A673 (cell line): ENCODE measurements around the gene PDSS1. TPM values are rescaled to one million over a fixed set of nuclear protein-coding genes. Genes with fewer than 3 reads are reported as not detected.
"Not testable (repeated sequence)": the region's sequence is repeated elsewhere in the genome, so short reads cannot be mapped to it uniquely, and the experiment has no call there.

ENCODE experiments used
- BruUV-seq: library from RNA; stranded (reverse); fragments of 400-500 nt; replicated peaks from 2 replicates; lab custom pipeline; 2021; lab: Mats Ljungman, UMichigan
- CTCF ChIA-PET: fragments of 300-600 bp; sonication (Branson Sonifier 250); formaldehyde crosslinking; loops from one replicate; lab custom pipeline; 2022; ENCODE audit warnings: antibody characterized with exemption; lab: Charles Lee
- POLR2A ChIA-PET: fragments of 300-600 bp; sonication (Branson Sonifier 250); formaldehyde crosslinking; loops from one replicate; lab custom pipeline; 2022; ENCODE audit warnings: antibody characterized with exemption; ENCODE audit not compliant: low non-redundant PET; lab: Charles Lee
- DNase-seq: peaks from one replicate; pipeline ENCODE4 v3.0.0-alpha.2; 2015; ENCODE audit warnings: low spot score
- H3K27ac ChIP-seq: fragments of 200-600 bp; sonication (generic); 2 replicates; pipeline ENCODE4 v1.5.1; 2016; ENCODE audit warnings: mixed run types, low read depth, mild to moderate bottlenecking, mixed read lengths, antibody characterized with exemption, low read length; ENCODE audit not compliant: poor library complexity, severe bottlenecking
- H3K27me3 ChIP-seq: fragments of 200-600 bp; sonication (generic); replicated peaks from 2 replicates; pipeline ENCODE4 v1.6.1; 2017; ENCODE audit warnings: mixed run types, low read depth, mild to moderate bottlenecking, mixed read lengths, antibody characterized with exemption, low read length; ENCODE audit not compliant: insufficient read depth, poor library complexity
- H3K36me3 ChIP-seq: fragments of 200-600 bp; sonication (generic); 2 replicates; pipeline ENCODE4 v1.6.1; 2016; ENCODE audit warnings: mixed run types, mild to moderate bottlenecking, mixed read lengths, antibody characterized with exemption, low read length; ENCODE audit not compliant: insufficient read depth, poor library complexity, severe bottlenecking
- H3K4me1 ChIP-seq: fragments of 200-600 bp; sonication (generic); 2 replicates; pipeline ENCODE4 v1.6.1; 2017; ENCODE audit warnings: mixed run types, mild to moderate bottlenecking, mixed read lengths, antibody characterized with exemption, low read length; ENCODE audit not compliant: insufficient read depth, poor library complexity, severe bottlenecking
- H3K4me3 ChIP-seq: fragments of 200-600 bp; sonication (generic); 2 replicates; pipeline ENCODE4 v1.5.1; 2016; ENCODE audit warnings: low read depth, mixed run types, mild to moderate bottlenecking, mixed read lengths, low read length; ENCODE audit not compliant: poor library complexity, severe bottlenecking
- H3K9me3 ChIP-seq: fragments of 200-600 bp; sonication (generic); 2 replicates; pipeline ENCODE4 v1.6.1; 2016; ENCODE audit warnings: mixed run types, low read depth, mild to moderate bottlenecking, mixed read lengths, antibody characterized with exemption, low read length; ENCODE audit not compliant: poor library complexity, severe bottlenecking
- EZH2 ChIP-seq: fragments of 200-600 bp; sonication (generic); IDR thresholded peaks from 2 replicates; pipeline ENCODE4 v1.6.1; 2017; ENCODE audit warnings: borderline replicate concordance, low read depth, mild to moderate bottlenecking, mixed read lengths, antibody characterized with exemption, low read length; ENCODE audit not compliant: poor library complexity, severe bottlenecking
- intact Hi-C: fragments of 100-400 bp; cut with micrococcal nuclease; formaldehyde crosslinking; loops from one replicate; pipeline ENCODE4 v1.10.0; 2022; ENCODE audit not compliant: unreplicated experiment
- total RNA-seq: library from RNA; stranded (reverse); gene quantifications from 2 replicates; pipeline ENCODE4 v1.2.3, GENCODE V29; 2021
- TF ChIP-seq, protein P1 (sequence below): fragments of 300-800, 200-600 bp; sonication (generic); conservative IDR thresholded peaks from 2 replicates; pipeline ENCODE4 v1.5.1; 2017; ENCODE audit warnings: low read depth, mild to moderate bottlenecking, antibody characterized with exemption, low read length, moderate library complexity, mixed read lengths

PDSS1 gene
- total RNA-seq, 1 experiment from 2014 or later: 55.4 TPM

DNA sequence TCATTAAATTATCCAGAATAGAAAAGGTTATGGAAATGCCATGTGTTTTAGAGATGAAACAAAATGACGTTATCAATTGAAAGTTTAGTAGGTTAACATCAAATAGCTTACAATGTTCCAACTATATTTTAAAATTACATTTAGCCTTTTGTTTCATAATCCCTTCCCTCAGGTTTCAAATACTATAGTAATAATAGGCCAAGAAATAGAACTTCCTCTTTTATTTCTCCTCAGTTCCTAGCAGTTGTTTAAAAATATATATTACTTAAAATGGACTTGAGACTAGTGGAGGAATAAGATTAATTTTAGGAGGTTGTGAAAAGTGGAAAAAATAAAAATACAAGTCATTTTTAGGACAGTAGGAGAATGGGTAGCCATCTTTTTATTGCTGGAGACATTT lies 16.4 kb upstream of the PDSS1 start:
- BruUV-seq: no TSS peak
- intact Hi-C loops: no loop called here
- POLR2A ChIA-PET: no interaction called here

DNA sequence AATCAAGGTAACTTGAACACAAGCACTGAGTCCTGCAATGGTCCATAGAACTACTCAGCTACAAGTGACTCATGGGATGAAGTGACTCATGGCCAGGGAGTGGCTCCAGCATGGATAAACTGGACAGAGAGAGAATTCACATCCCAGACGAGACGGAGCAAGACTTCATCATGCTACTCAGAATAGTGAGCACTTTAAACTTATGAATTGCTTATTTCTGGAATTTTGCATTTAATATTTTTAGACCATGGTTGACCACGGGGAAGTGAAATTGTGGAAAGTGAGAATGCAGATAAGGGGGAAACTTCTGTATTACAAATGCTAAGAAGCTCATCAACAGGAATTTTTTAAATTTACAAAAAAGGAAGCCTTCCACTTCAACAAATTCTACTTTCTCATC lies 15.5 kb upstream of the PDSS1 start:
- H3K4me1 ChIP-seq, intact Hi-C loops, CTCF ChIA-PET, H3K36me3 ChIP-seq, POLR2A ChIA-PET, H3K4me3 ChIP-seq, H3K9me3 ChIP-seq, H3K27me3 ChIP-seq, BruUV-seq, DNase-seq: not testable (repeated sequence)
- H3K27ac ChIP-seq: peak overlapping the region; percentile 36

More for the DNA sequence above, 16.4 kb upstream of the PDSS1 start:
- H3K27ac ChIP-seq: no peak overlapping the region
- CTCF ChIA-PET: no interaction called here
- DNase-seq: no peak
- no peak for TF ChIP-seq EZH2
- TF ChIP-seq, protein P1, sequence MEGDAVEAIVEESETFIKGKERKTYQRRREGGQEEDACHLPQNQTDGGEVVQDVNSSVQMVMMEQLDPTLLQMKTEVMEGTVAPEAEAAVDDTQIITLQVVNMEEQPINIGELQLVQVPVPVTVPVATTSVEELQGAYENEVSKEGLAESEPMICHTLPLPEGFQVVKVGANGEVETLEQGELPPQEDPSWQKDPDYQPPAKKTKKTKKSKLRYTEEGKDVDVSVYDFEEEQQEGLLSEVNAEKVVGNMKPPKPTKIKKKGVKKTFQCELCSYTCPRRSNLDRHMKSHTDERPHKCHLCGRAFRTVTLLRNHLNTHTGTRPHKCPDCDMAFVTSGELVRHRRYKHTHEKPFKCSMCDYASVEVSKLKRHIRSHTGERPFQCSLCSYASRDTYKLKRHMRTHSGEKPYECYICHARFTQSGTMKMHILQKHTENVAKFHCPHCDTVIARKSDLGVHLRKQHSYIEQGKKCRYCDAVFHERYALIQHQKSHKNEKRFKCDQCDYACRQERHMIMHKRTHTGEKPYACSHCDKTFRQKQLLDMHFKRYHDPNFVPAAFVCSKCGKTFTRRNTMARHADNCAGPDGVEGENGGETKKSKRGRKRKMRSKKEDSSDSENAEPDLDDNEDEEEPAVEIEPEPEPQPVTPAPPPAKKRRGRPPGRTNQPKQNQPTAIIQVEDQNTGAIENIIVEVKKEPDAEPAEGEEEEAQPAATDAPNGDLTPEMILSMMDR: no peak
- H3K27me3 ChIP-seq: no peaks in the 10 kb centered on the region
- peaks cover 12% of the 10 kb centered on the region for H3K4me1 ChIP-seq
- no peaks in the 10 kb centered on the region for H3K36me3 ChIP-seq
- peaks cover 4% of the 10 kb centered on the region for H3K9me3 ChIP-seq
- no peak overlapping the region for H3K4me3 ChIP-seq

DNA sequence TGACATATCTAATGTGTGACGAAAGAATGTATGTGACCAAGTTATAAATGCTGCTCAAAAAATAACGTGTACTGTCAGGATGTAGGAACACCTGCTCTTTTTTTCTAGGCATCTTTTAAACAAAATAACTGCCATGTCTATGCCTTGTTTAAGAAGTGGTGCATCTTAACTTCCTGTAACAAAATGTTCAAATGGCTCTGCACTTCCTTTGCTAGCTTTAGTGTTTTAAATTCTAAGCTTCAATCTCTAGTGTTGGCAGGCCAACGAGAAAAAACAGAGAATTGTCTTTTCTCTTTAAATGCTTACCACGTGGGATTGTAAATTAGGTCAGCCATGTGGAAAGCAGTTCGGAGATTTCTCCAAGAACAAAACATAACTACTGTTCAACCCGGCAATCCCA lies 14.6 kb upstream of the PDSS1 start:
- H3K36me3 ChIP-seq: no peaks in the 10 kb centered on the region
- peak overlapping the region; percentile 36 for H3K27ac ChIP-seq
- no peak overlapping the region for H3K4me3 ChIP-seq
- ChIA-PET CTCF (no interaction called here), POLR2A (no interaction called here)
- no peaks in the 10 kb centered on the region for H3K27me3 ChIP-seq
- BruUV-seq: no TSS peak
- H3K9me3 ChIP-seq: no peaks in the 10 kb centered on the region
- TF ChIP-seq, protein P1: no peak
- no peak for TF ChIP-seq EZH2
- no peak for DNase-seq
- intact Hi-C loops: no loop called here
- peaks cover 7% of the 10 kb centered on the region for H3K4me1 ChIP-seq

DNA sequence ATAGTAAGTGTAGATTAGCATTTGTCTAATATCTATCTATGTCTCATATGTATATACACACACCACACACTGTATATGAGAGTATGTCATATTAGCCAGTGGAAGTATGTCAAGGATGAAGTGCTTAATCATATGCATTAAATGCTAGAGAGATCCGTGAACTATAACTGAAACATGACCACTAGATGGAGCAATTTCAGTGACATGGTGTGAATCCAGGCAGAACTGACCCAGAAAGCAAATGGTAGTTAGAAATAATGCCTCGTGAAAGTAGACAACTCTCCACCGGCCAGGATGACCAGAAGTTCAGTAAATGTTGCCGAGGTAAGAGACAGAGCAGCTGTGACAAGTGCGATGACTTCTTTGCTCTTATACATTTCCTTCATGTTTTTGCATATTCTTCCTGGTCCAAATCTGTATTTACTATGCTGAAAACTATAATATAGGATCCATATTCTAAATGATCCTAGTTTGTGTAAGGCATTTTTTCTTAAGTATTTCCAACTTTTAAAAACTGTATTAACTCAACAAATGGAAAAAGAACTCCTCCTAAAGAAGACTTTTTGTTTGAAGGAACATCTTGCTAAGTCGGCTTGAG lies 12.7 kb upstream of the PDSS1 start:
- CTCF ChIA-PET, POLR2A ChIA-PET: not testable (repeated sequence)
- DNase-seq: peak; percentile 72

More for the DNA sequence above, 12.7 kb upstream of the PDSS1 start:
- TF ChIP-seq, protein P1: peak; percentile 70
- H3K27ac ChIP-seq, H3K4me3 ChIP-seq, H3K36me3 ChIP-seq, H3K9me3 ChIP-seq, H3K4me1 ChIP-seq, intact Hi-C loops, BruUV-seq, H3K27me3 ChIP-seq: not testable (repeated sequence)
